H9 (cell line): ENCODE results near the gene AHDC1. TPM values are rescaled to one million over a fixed set of nuclear protein-coding genes. Genes with fewer than 3 reads are reported as not detected.
A peak's percentile ranks its signal among the peaks of the same experiment; 100 is the strongest.

ENCODE experiments used
- DNase-seq: peaks from one replicate; pipeline ENCODE4 v3.0.0-alpha.2; 2017
- H2AFZ ChIP-seq: one replicate; pipeline ENCODE4 v1.6.1; 2013; ENCODE audit warnings: mild to moderate bottlenecking, low read length, control low read depth, moderate library complexity
- H2AK5ac ChIP-seq: 2 replicates; pipeline ENCODE4 v1.6.1; 2013; ENCODE audit warnings: low read length, control low read depth, mixed read lengths; ENCODE audit not compliant: insufficient read length
- H2BK120ac ChIP-seq: one replicate; pipeline ENCODE4 v1.6.1; 2013; ENCODE audit warnings: low read depth, mild to moderate bottlenecking, low read length, control low read depth, inconsistent platforms; ENCODE audit not compliant: poor library complexity, severe bottlenecking
- H2BK12ac ChIP-seq: 2 replicates; pipeline ENCODE4 v1.6.1; 2013; ENCODE audit warnings: low read length, control low read depth, mixed read lengths, low read depth; ENCODE audit not compliant: insufficient read length
- H2BK15ac ChIP-seq: 2 replicates; pipeline ENCODE4 v1.6.1; 2013; ENCODE audit warnings: low read depth, low read length, control low read depth
- H2BK20ac ChIP-seq: one replicate; pipeline ENCODE4 v1.6.1; 2013; ENCODE audit warnings: low read depth, mild to moderate bottlenecking, low read length, control low read depth, inconsistent platforms; ENCODE audit not compliant: poor library complexity, severe bottlenecking
- H2BK5ac ChIP-seq: 2 replicates; pipeline ENCODE4 v1.6.1; 2013; ENCODE audit warnings: low read length, control low read depth, mixed read lengths; ENCODE audit not compliant: insufficient read length
- H3K14ac ChIP-seq: 2 replicates; pipeline ENCODE4 v1.6.1; 2013; ENCODE audit warnings: low read length, control low read depth; ENCODE audit not compliant: insufficient read depth
- H3K18ac ChIP-seq: 2 replicates; pipeline ENCODE4 v1.6.1; 2013; ENCODE audit warnings: low read depth, mild to moderate bottlenecking, mixed read lengths, low read length, control low read depth; ENCODE audit not compliant: insufficient read length
- H3K23ac ChIP-seq: 2 replicates; pipeline ENCODE4 v1.6.1; 2013; ENCODE audit warnings: low read length, control low read depth, mixed read lengths, low read depth; ENCODE audit not compliant: insufficient read length
- H3K23me2 ChIP-seq: 2 replicates; pipeline ENCODE4 v1.6.1; 2013; ENCODE audit warnings: low read depth, mild to moderate bottlenecking, mixed read lengths, low read length, control low read depth; ENCODE audit not compliant: insufficient read length, poor library complexity, severe bottlenecking
- H3K27ac ChIP-seq: 2 replicates; pipeline ENCODE4 v1.5.1; 2013; ENCODE audit warnings: low read length, control low read depth, mixed read lengths, low read depth; ENCODE audit not compliant: insufficient read length
- H3K27me3 ChIP-seq: 2 replicates; pipeline ENCODE4 v1.6.1; 2013; ENCODE audit warnings: low read length, control low read depth, inconsistent platforms; ENCODE audit not compliant: insufficient read depth
- H3K4ac ChIP-seq: 2 replicates; pipeline ENCODE4 v1.6.1; 2013; ENCODE audit warnings: low read depth, mild to moderate bottlenecking, control low read depth, inconsistent platforms, low read length, moderate library complexity
- H3K4me1 ChIP-seq: 2 replicates; pipeline ENCODE4 v1.6.1; 2013; ENCODE audit warnings: low read length, control low read depth, inconsistent platforms; ENCODE audit not compliant: insufficient read depth
- H3K4me2 ChIP-seq: 2 replicates; pipeline ENCODE4 v1.6.1; 2013; ENCODE audit warnings: low read length, control low read depth, mixed read lengths; ENCODE audit not compliant: insufficient read length, insufficient read depth
- H3K56ac ChIP-seq: 2 replicates; pipeline ENCODE4 v1.6.1; 2013; ENCODE audit warnings: low read depth, mild to moderate bottlenecking, mixed read lengths, low read length, control low read depth; ENCODE audit not compliant: insufficient read length
- H3K79me1 ChIP-seq: 2 replicates; pipeline ENCODE4 v1.6.1; 2013; ENCODE audit warnings: low read depth, mild to moderate bottlenecking, moderate library complexity, low read length, control low read depth, inconsistent platforms; ENCODE audit not compliant: insufficient read depth, poor library complexity, severe bottlenecking
- H3K79me2 ChIP-seq: 2 replicates; pipeline ENCODE4 v1.6.1; 2013; ENCODE audit warnings: low read length, control low read depth, inconsistent platforms; ENCODE audit not compliant: insufficient read depth
- H3K9ac ChIP-seq: 2 replicates; pipeline ENCODE4 v1.6.1; 2013; ENCODE audit warnings: low read length, control low read depth, mixed read lengths; ENCODE audit not compliant: insufficient read length; ENCODE audit errors: extremely low read depth
- H3K9me3 ChIP-seq: one replicate; pipeline ENCODE4 v1.6.1; 2013; ENCODE audit warnings: low read depth, low read length, inconsistent platforms; ENCODE audit not compliant: control insufficient read depth
- H3T11ph ChIP-seq: one replicate; pipeline ENCODE4 v1.6.1; 2013; ENCODE audit warnings: mild to moderate bottlenecking, low read length, control low read depth, inconsistent platforms
- H4K20me1 ChIP-seq: one replicate; pipeline ENCODE4 v1.6.1; 2013; ENCODE audit not compliant: control insufficient read depth, insufficient read length, insufficient read depth
- H4K5ac ChIP-seq: 2 replicates; pipeline ENCODE4 v1.6.1; 2013; ENCODE audit warnings: low read depth, mild to moderate bottlenecking, mixed read lengths, low read length, control low read depth; ENCODE audit not compliant: insufficient read length
- H4K8ac ChIP-seq: replicated peaks from 2 replicates; pipeline ENCODE4 v1.6.1; 2013; ENCODE audit warnings: low read length, control low read depth, mixed read lengths, low read depth; ENCODE audit not compliant: insufficient read length
- H4K91ac ChIP-seq: 2 replicates; pipeline ENCODE4 v1.6.1; 2013; ENCODE audit warnings: low read depth, mild to moderate bottlenecking, moderate library complexity, mixed read lengths, low read length, control low read depth; ENCODE audit not compliant: insufficient read length
- H3K27ac Mint-ChIP-seq, 3 experiments: 2 replicates in 2 of 3; 3 replicates in 1 of 3; pipeline ENCODE4 v1.8.0; 2020 to 2021; ENCODE audit warnings: mixed read lengths in 3 of 3, mild to moderate bottlenecking in 1 of 3, moderate library complexity in 1 of 3
- H3K27me3 Mint-ChIP-seq: 2 replicates; pipeline ENCODE4 v1.8.0; 2021; ENCODE audit warnings: low read depth, mild to moderate bottlenecking, moderate library complexity, mixed read lengths
- H3K36me3 Mint-ChIP-seq, 3 experiments: 2 replicates in 2 of 3; 3 replicates in 1 of 3; pipeline ENCODE4 v1.8.0; 2020 to 2021; ENCODE audit warnings: low read depth in 3 of 3, mixed read lengths in 3 of 3; ENCODE audit not compliant: insufficient read depth in 1 of 3
- H3K4me1 Mint-ChIP-seq, 2 experiments: 2 replicates each; pipeline ENCODE4 v1.8.0; 2020; ENCODE audit warnings: mixed read lengths in 2 of 2
- H3K4me3 Mint-ChIP-seq, 2 experiments: 2 replicates in 1 of 2; 3 replicates in 1 of 2; pipeline ENCODE4 v1.8.0; 2020 to 2021; ENCODE audit warnings: mild to moderate bottlenecking in 2 of 2, mixed read lengths in 2 of 2, moderate library complexity in 1 of 2
- H3K9me3 Mint-ChIP-seq, 2 experiments: 2 replicates in 1 of 2; 3 replicates in 1 of 2; pipeline ENCODE4 v1.8.0; 2020; ENCODE audit warnings: mild to moderate bottlenecking in 2 of 2, mixed read lengths in 2 of 2, moderate library complexity in 1 of 2
- WGBS: extraction: QIAGEN DNeasy Blood & Tissue Kit; methylation state at CpG from one replicate; pipeline ENCODE4 v1.1.7; 2013; ENCODE audit warnings: missing lambda C conversion rate, low lambda C conversion rate, mixed read lengths; ENCODE audit not compliant: insufficient read length; ENCODE audit errors: extremely low coverage; 5-methylcytosine and 5-hydroxymethylcytosine counted together
- total RNA-seq: library from RNA; stranded (reverse); gene quantifications from 2 replicates; pipeline ENCODE4 v1.2.1, GENCODE V29; 2021
- TF ChIP-seq, protein P1 (sequence below): fragments of 200-600 bp; sonication (generic); conservative IDR thresholded peaks from 3 replicates; pipeline ENCODE4 v1.8.0; 2021; ENCODE audit warnings: antibody characterized with exemption, mild to moderate bottlenecking

AHDC1 gene
- total RNA-seq, 1 experiment from 2014 or later, result 29.4 TPM

DNA sequence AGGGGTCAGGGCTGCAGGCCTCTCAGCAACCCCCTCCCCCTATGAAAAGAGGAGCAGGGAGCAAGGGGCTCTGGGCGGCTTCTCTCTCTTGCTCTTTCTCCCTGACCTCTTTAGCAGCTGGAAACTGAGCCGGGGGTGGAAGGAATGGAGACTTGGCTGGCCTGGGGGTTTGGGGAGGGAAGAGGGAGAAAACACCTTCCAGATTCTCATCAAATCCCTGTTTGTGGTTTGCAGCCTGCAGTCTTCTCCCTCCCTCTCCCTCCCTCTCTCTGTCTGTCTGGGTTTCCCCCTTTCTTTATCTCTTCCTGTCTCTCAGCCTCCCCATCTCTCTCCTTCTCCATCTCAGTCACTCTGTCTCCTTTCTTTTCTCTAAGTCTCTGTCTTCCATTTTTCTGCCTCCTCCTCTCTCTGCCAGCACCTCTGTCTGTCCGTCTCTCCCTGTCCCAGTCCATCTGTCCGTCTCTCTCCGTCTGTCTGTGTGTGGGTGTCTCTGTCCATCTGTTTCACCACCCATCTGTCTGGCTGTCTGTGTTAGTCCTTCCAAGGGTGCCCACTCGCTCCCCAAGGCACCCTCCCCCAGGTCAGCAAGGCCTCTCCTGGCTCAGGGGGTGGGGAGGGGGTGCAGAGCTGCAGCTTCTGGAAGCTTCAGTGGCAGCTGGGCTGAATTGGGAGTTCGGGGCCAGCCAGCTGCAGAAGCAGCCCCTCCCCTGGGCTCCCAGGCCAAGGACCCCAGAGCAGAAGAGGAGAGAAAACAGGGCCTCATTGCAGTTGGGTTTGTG is 6.2 kb downstream of the AHDC1 start:
- Histone ChIP-seq H3K23me2 (peaks cover 3% of the 10 kb centered on the region), H4K20me1 (peaks cover 6% of the 10 kb centered on the region), H2BK5ac (no peak overlapping the region), H3K56ac (no peak overlapping the region), H2BK20ac (no peak overlapping the region), H3K4me1 (peaks cover 25% of the 10 kb centered on the region), H3K79me1 (peaks cover 2% of the 10 kb centered on the region), H3K18ac (no peak overlapping the region), H3K14ac (no peak overlapping the region; the same call in 1 of the 2 replicates), H3T11ph (no peak overlapping the region), H3K9me3 (no peaks in the 10 kb centered on the region), H4K5ac (no peak overlapping the region), H2BK15ac (no peak overlapping the region), H2AK5ac (no peak overlapping the region), H3K4me2 (no peak overlapping the region), H3K27ac (no peak overlapping the region), H2BK12ac (no peak overlapping the region), H3K79me2 (peaks cover 22% of the 10 kb centered on the region; the same call in 1 of the 2 replicates), H3K4ac (no peak overlapping the region), H2AFZ (no peak overlapping the region), H3K23ac (no peak overlapping the region), H4K8ac (no peak overlapping the region), H3K27me3 (no peaks in the 10 kb centered on the region), H2BK120ac (no peak overlapping the region), H4K91ac (no peak overlapping the region), H3K9ac (no peak overlapping the region)
- Mint-ChIP-seq H3K27ac (peak overlapping the region in 2 of 3 experiments; percentile 48 to 81; a peak in 5 of 7 replicates), H3K36me3 (0 out of 7 replicates have a peak, but pooled peaks cover 0 to 1% (median 0%) of the 10 kb centered on the region in 3 experiments), H3K27me3 (no peaks in the 10 kb centered on the region), H3K9me3 (no peaks in the 10 kb centered on the region), H3K4me3 (peak overlapping the region in 1 of 2 experiments; percentile 15; a peak in 2 of 5 replicates), H3K4me1 (peaks cover 33 to 43% of the 10 kb centered on the region in 2 experiments)
- no peak for DNase-seq
- TF ChIP-seq, protein P1, sequence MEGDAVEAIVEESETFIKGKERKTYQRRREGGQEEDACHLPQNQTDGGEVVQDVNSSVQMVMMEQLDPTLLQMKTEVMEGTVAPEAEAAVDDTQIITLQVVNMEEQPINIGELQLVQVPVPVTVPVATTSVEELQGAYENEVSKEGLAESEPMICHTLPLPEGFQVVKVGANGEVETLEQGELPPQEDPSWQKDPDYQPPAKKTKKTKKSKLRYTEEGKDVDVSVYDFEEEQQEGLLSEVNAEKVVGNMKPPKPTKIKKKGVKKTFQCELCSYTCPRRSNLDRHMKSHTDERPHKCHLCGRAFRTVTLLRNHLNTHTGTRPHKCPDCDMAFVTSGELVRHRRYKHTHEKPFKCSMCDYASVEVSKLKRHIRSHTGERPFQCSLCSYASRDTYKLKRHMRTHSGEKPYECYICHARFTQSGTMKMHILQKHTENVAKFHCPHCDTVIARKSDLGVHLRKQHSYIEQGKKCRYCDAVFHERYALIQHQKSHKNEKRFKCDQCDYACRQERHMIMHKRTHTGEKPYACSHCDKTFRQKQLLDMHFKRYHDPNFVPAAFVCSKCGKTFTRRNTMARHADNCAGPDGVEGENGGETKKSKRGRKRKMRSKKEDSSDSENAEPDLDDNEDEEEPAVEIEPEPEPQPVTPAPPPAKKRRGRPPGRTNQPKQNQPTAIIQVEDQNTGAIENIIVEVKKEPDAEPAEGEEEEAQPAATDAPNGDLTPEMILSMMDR, result no peak
- WGBS, result no CpG with 5 or more reads among the region's 7 CpGs
